ENCODE data around the gene COPS7B.
"Not testable (repeated sequence)": the region's sequence is repeated elsewhere in the genome, so short reads cannot be mapped to it uniquely, and the experiment has no call there.

COPS7B gene

GRCh38 chr2:231786177-231786916 lies at the start of gene COPS7B:
Gene COPS7B (plus strand): TSS chr2:231786445. CDS start chr2:231788571, 2,126 bp downstream.
- DNase-seq, result peak; percentile 21

DNA sequence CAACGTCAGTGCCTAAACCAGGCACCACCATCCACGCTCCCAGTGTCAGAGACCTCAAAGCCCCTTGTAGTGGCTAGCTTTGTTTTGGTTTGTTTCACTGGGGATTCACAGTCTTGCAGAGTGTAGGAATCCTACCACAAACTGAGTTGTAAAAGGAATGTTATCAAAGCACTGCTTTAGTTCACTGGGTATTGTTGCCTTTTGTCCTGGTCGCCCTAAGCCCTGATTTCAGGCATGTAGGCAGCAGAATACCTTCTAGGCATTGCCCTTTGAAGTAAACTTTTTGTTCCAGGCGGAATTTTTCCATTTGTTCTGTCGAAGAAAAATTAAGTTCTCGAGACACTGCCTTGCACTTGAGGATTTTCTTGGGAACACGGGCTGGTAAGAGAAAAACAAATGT lies 48.5 kb upstream of the COPS7B start:
- DNase-seq, result no peak

GRCh38 chr2:231743376-231744116 lies 42.7 kb upstream of the COPS7B start:
- no peak for DNase-seq

DNA sequence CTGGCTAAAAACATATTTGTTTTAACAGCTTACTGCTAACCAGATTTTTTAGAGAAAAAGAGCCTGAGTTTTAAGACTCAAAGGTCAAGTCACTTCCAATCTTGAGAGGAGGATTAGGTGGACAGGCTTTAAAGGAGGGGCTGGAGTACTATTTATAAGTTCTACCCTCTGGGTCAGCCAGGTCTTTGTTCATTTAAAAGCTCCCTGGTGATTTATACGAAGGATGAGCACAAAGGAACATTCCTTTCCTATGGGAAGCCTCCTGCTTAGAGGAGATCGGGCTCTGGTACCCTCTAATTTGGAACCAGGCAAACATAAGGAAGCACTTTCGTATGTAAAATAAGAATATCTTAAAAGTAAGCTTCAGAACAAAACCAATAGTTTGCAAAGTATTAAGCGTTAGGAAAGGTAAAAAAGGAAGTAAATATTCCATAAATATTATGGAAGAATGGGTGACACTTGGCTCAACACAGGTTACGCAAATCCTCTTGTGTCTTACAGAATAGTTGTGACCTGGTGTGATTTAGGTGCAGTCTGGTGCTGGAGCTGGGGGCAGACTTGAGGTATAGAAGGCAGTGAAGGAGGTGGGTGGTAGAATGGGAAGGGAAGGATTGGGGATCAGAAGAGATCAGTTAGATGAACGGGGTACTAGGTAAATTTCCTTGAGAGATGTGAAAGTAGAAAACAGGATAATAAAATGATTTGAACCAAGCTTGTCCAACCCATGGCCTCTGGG lies 40.8 kb upstream of the COPS7B start:
- no peak for DNase-seq

- DNase-seq, result not testable (repeated sequence)
These were observed 37.9 kb upstream of the COPS7B start for GRCh38 chr2:231748153-231748896.

DNA sequence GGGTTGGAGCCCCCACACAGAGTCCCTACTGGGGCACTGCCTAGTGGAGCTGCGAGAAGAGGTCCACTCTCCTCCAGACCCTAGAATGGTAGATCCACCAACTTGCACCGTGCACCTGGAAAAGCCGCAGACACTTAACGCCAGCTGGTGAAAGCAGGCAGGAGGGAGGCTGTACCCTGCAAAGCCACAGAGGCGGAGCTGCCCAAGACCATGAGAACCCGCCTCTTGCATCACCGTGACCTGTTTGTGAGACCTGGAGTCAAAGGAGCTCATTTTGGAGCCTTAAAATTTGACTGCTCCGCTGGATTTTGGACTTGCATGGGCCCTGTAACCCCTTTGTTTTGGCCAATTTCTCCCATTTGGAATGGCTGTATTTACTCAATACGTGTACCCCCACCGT lies 37.2 kb upstream of the COPS7B start:
- not testable (repeated sequence) for DNase-seq

DNA sequence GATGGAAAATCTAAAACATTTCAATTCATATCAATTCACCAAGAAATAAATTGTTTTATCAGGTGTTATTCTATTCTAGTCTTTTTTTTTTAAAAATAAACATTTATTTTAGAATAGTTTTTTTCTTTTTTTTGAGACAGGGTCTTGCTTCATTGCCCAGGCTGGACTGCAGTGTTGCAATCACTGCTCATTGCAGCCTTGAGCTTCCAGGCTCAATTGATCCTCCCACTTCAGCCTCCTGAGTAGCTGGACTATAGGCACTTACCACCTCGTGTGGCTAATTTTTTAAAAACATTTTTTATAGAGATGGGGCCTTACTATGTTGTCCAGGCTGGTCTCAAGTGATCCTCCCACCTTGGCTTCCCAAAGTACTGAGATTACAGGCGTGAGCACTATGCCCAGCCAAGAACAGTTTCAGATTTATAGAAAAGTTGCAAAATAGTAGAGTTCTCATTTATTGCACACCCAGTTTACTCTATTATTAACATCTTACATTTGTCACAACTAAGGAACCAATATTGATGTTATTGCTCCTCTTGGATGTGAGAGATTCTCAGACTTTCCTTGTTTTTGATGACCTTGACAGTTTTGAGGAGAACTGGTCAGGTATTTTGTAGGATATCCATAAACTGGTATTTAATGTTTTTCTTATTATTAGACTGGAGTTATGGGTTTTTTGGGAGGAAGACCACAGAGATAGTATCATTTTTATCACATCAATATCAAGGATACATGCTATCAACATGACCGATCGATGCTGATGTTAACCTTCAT lies 35.0 kb upstream of the COPS7B start:
- DNase-seq, result no peak

GRCh38 chr2:231752061-231752460 lies 34.2 kb upstream of the COPS7B start:
- DNase-seq, result no peak

GRCh38 chr2:231761735-231762134 lies 24.5 kb upstream of the COPS7B start:
- no peak for DNase-seq

- no peak for DNase-seq
These were observed 22.1 kb upstream of the COPS7B start for GRCh38 chr2:231764124-231764523.

- no peak for DNase-seq
These were observed 21.5 kb upstream of the COPS7B start for GRCh38 chr2:231764760-231765159.

- DNase-seq, result no peak
These were observed 20.7 kb upstream of the COPS7B start for GRCh38 chr2:231765496-231765929.

DNA sequence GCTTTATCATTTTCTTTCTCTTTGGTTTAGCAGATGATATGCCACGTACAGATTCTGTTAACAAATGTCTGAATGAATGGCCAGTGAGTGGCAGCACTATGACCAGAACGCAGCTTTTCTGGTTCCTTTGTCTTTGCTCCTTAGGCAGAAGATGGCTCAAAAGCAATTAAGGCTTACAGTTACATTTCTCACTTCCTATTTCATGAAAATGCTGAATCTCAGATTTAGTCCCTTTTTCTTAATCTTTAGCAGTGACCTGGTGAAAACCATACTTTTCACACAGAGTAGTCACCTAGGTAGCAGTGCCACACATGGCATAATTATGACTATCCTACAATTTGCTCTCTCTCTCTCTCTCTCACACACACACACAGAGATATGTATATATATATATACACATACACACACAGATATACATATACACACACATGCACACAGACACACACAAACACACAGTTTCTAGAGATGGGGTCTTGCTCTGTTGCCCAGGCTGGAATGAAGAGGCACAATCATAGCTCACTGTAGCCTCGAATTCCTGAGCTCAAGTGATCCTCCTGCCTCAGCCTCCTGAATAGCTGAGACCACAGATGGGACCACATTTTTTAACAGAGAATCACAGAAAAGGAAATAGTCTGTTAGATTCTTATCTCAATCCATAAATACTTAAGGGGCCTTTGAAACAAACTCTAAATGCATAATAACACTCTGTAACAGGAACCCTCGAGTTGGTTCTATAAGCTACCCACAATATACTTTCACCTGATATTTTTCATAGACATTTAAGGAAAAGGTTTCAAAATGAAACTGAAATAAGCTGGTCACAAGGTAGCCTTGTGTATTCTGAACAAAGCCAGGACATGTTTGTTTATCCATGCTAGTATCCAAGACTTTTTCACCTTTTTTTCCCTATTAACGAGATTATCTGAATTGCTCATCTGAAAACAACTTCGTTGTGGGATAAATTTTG lies 16.8 kb upstream of the COPS7B start:
- no peak for DNase-seq

DNA sequence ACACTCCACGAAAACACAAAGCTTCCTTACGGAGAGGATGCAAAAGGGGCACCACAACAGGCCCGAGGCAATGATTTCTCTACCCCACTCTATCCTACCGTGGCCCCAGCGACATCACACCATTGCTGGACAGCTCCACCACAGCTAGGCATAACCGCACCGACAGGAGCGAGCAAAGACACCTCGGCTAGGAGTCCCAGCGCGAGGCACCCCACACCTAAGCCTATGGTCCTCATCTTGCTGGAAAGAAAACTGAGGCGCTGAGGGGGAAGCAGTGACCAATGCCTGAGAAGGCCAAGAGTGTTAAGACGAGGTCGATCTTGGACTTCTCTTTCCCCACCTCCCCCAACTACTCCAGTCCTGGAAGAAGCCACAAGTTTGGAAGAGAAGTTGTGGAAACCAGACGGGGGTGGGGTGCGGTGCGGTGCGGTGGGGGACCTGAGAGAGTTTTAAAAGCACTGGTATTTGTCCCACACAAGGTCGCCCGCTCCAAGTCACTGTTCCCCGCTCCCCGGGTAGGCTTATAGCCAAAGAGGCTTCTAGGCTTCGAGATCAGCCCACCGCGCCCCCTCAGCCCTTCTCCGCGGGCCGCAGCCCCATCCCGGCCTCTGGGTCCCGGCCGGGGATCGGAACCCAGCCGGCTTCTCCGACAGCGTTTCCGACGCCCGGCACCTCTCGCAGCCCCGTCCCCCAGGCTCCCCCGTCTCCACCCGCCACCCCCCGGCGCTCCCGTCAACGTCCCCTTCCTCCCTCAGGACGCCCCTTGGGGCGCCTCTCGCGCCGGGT lies 5.9 kb upstream of the COPS7B start:
- DNase-seq, result no peak

GRCh38 chr2:231780909-231781797 lies 5.1 kb upstream of the COPS7B start, which contains the start of gene PDE6D:
Gene PDE6D (minus strand): TSS chr2:231781282. CDS start chr2:231781114, 168 bp downstream.
- peak; percentile 93 for DNase-seq

DNA sequence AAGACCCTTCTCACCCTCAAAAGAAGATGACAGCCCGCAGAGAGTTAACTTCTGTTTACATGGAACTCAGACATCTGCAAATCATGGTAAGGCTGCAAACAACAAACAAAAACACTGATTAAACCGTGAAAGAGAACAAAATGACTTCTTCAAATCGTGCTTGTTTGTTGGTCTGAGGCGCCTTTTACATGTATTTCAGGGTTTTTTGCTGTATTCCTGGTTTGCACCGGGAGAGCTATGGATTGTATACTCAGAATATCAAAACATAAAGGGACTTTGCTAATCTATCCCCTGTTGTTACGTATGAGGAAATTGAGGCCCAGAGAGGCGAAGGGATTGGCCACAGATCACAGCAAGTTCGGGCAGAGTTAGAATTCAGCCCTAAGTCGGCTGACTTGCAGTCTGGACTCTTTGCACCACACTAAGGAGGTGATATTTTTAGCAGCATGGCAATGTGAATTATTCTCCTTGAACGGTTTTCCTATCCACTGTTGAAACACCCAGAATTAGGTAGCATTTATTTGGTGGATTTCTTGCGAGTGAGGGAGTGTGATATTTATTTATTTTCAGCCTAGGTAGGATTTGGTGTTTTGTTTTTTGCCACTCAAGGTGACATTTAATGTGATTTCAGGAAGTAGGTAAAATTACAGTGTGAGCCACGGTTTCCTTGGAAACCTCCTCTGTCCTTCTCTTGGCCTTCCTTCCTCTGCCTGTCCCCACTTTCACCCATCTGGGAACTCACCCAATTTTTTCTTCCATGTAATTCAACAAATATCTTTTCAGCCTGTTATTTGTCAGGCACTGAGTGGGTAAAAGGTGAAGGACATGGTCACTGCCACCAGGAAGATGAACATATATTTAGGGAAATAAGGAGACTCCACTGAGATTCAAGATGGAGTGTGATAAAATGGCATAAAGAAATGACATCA lies 4.2 kb upstream of the COPS7B start:
- DNase-seq, result no peak

DNA sequence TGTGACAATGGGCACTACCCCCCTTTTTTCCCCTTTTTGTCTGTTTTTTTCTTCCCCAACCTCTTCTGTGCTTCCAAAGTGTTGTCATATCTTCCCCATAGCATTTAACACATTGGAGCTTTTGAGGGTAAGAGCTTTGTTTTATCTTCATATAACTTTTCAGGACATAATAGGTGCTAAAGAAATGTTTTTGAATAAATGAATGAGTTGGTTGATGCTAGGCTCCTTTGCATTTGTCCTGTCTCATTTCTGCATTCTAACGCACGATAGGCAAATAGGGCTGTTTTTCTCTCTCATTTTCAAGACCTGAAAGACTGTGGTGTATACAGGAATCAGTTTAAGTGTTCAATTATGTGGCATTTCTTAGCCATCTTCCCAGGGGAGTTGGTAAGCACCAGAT lies 832 bp upstream of the COPS7B start:
- DNase-seq, result no peak

GRCh38 chr2:231785822-231786176 lies 446 bp upstream of the COPS7B start:
- no peak for DNase-seq

All from DMS153 (cell line).